Neural cell (in vitro differentiated cells): ENCODE measurements around the gene HSPA4L. TPM values are rescaled to one million over a fixed set of nuclear protein-coding genes. Genes with fewer than 3 reads are reported as not detected.

Experiments used
- H2AFZ ChIP-seq: fragments of 200-600, 300-800 bp; sonication (generic), shearing (Covaris generic); 2 replicates; pipeline ENCODE4 v1.6.0; 2014; ENCODE audit warnings: low read depth, mild to moderate bottlenecking, antibody characterized with exemption, low read length, moderate library complexity
- H3F3A ChIP-seq: fragments of 200-600 bp; shearing (Covaris generic); 2 replicates; pipeline ENCODE4 v1.6.1; 2016; ENCODE audit warnings: mild to moderate bottlenecking, moderate library complexity, mixed read lengths, antibody characterized with exemption, low read length; ENCODE audit not compliant: insufficient read depth, poor library complexity, severe bottlenecking
- H3K27ac ChIP-seq: fragments of 200-600, 300-800 bp; sonication (generic), shearing (Covaris generic); 2 replicates; pipeline ENCODE4 v1.5.1; 2014; ENCODE audit warnings: mild to moderate bottlenecking, low read length, moderate library complexity
- H3K27me3 ChIP-seq: fragments of 300-800, 200-600 bp; sonication (generic), shearing (Covaris generic); 2 replicates; pipeline ENCODE4 v1.6.0; 2014; ENCODE audit warnings: mild to moderate bottlenecking, low read depth, low read length, moderate library complexity; ENCODE audit not compliant: insufficient read depth
- H3K36me3 ChIP-seq: fragments of 300-800, 200-600 bp; sonication (generic), shearing (Covaris generic); 2 replicates; pipeline ENCODE4 v1.5.1; 2014; ENCODE audit warnings: mild to moderate bottlenecking, antibody characterized with exemption, low read length, moderate library complexity; ENCODE audit not compliant: insufficient read depth
- H3K4me2 ChIP-seq: fragments of 300-800, 200-600 bp; sonication (generic), shearing (Covaris generic); 2 replicates; pipeline ENCODE4 v1.6.0; 2014; ENCODE audit warnings: mild to moderate bottlenecking, low read length
- H3K4me3 ChIP-seq: fragments of 300-800, 200-600 bp; sonication (generic), shearing (Covaris generic); 2 replicates; pipeline ENCODE4 v1.5.1; 2014; ENCODE audit warnings: mild to moderate bottlenecking, low read length, moderate library complexity
- H3K79me2 ChIP-seq: fragments of 200-600 bp; shearing (Covaris generic); replicated peaks from 2 replicates; pipeline ENCODE4 v1.6.0; 2014; ENCODE audit warnings: mild to moderate bottlenecking, low read length, moderate library complexity; ENCODE audit not compliant: insufficient read depth
- H3K9ac ChIP-seq: fragments of 300-800, 200-600 bp; sonication (generic), shearing (Covaris generic); 2 replicates; pipeline ENCODE4 v1.6.1; 2016; ENCODE audit warnings: mild to moderate bottlenecking, low read length, mixed read lengths
- H3K9me2 ChIP-seq: fragments of 200-600 bp; shearing (Covaris generic); 2 replicates; pipeline ENCODE4 v1.6.1; 2016; ENCODE audit warnings: mild to moderate bottlenecking, low read length, mixed read lengths; ENCODE audit not compliant: insufficient read depth
- H3K9me3 ChIP-seq: fragments of 200-600, 300-800 bp; sonication (generic), shearing (Covaris generic); 2 replicates; pipeline ENCODE4 v1.6.1; 2016; ENCODE audit warnings: mild to moderate bottlenecking, mixed run types, low read length, moderate library complexity, mixed read lengths
- H4K20me1 ChIP-seq: fragments of 200-600 bp; shearing (Covaris generic); 2 replicates; pipeline ENCODE4 v1.6.1; 2016; ENCODE audit warnings: mild to moderate bottlenecking, mixed run types; ENCODE audit not compliant: insufficient read depth
- EP300 ChIP-seq: fragments of 450-650 bp; conservative IDR thresholded peaks from 2 replicates; pipeline ENCODE4 v1.6.1; 2014; ENCODE audit warnings: antibody characterized with exemption, mild to moderate bottlenecking, moderate library complexity; ENCODE audit not compliant: poor library complexity, severe bottlenecking
- EZH2 ChIP-seq: fragments of 200-600, 300-800 bp; shearing (Covaris generic), sonication (generic); IDR thresholded peaks from 2 replicates; pipeline ENCODE4 v1.6.1; 2014; ENCODE audit warnings: antibody characterized with exemption, low read length, borderline replicate concordance, mild to moderate bottlenecking; ENCODE audit not compliant: insufficient read depth, poor library complexity, severe bottlenecking
- MXI1 ChIP-seq: fragments of 450-650 bp; conservative IDR thresholded peaks from 2 replicates; pipeline ENCODE4 v1.6.1; 2014; ENCODE audit warnings: antibody characterized with exemption, mild to moderate bottlenecking; ENCODE audit not compliant: poor library complexity, severe bottlenecking
- POLR2AphosphoS5 ChIP-seq: IDR thresholded peaks from 2 replicates; pipeline ENCODE4 v1.6.1; 2012
- RAD21 ChIP-seq: fragments of 450-650 bp; conservative IDR thresholded peaks from 2 replicates; pipeline ENCODE4 v1.6.1; 2014; ENCODE audit warnings: antibody characterized with exemption, mild to moderate bottlenecking, moderate library complexity
- SMC3 ChIP-seq: fragments of 450-650 bp; conservative IDR thresholded peaks from 2 replicates; pipeline ENCODE4 v1.6.1; 2014; ENCODE audit warnings: antibody characterized with exemption, mild to moderate bottlenecking, moderate library complexity; ENCODE audit not compliant: poor library complexity
- TAF1 ChIP-seq: IDR thresholded peaks from 2 replicates; pipeline ENCODE4 v1.6.1; 2012; ENCODE audit warnings: low read depth
- polyA plus RNA-seq: library from polyadenylated mRNA; depleted of rRNA; stranded (reverse); fragments of >200 nt; gene quantifications from 2 replicates; pipeline ENCODE4 v1.2.3, GENCODE V29; 2014
- TF ChIP-seq, protein P1 (sequence below): IDR thresholded peaks from 2 replicates; pipeline ENCODE4 v1.6.1; 2012; ENCODE audit warnings: borderline replicate concordance
- TF ChIP-seq, protein P2 (sequence below): fragments of 450-650 bp; IDR thresholded peaks from 2 replicates; pipeline ENCODE4 v1.5.1; 2014; ENCODE audit warnings: antibody characterized with exemption, mild to moderate bottlenecking, moderate library complexity; ENCODE audit not compliant: poor library complexity, severe bottlenecking

The HSPA4L gene
- polyA plus RNA-seq, 1 donor from 2014 or later: 12.5 TPM

DNA sequence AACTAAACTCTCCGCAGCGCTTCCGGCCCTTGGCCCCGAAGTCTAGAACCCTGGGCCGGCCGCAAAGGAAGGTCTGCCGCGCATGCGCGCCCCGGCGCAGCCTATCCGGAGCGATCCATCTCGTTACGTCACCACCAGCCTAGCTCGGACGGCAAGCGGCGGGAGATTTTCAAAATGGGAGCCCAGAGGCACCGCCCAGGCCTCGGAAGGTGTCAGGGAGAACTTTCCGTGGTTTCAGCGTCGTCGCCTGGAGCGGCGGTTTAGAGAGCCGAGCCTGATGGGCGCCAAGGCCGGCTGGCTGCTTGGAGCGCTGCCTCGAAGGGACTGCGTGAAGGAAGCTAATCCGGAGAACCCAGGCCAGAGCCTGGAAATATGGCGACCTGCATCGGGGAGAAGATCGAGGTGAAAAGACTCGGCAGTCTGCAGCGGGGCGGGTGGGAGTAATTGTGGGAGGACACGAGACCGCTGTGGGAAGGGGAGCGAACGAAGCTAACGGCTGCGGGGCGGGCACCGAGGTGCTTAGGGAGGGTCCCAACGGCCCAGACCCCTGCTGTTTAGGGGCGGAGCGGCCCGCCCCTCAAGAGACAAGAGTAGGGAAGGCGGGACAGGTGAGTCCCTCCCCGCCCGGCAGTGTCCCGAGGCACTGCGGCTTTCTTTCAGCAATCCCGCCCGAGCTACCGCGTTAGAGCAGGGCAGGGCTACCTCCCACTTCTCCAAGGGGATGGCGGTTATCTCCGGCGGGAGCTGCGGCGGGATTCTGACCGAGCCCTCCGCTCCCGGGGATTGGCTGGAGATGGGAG lies 98.8 kb downstream of the HSPA4L start, which contains the start of gene PLK4:
Gene PLK4 (plus strand): TSS at position 131 of the 800 bp plus-strand sequence. CDS start 242 bp downstream, at position 373.
- Histone ChIP-seq H3K79me2 (peaks cover 8% of the 10 kb centered on the region), H3K27ac (peak within 1 kb of the TSS; percentile 32), H3K4me2 (peak within 1 kb of the TSS; percentile 82), H3K9ac (peak within 1 kb of the TSS; percentile 55), H3K9me2 (no peaks in the 10 kb centered on the region), H3F3A (no peaks in the 10 kb centered on the region), H3K4me3 (peak within 1 kb of the TSS; percentile 94), H3K9me3 (no peaks in the 10 kb centered on the region), H2AFZ (peak within 1 kb of the TSS; percentile 70), H3K27me3 (no peaks in the 10 kb centered on the region), H3K36me3 (no peaks in the 10 kb centered on the region), H4K20me1 (no peaks in the 10 kb centered on the region)
- TF ChIP-seq SMC3 (no peak), TAF1 (no peak), EP300 (no peak), EZH2 (no peak), MXI1 (peak; percentile 99), RAD21 (no peak), POLR2AphosphoS5 (peak; percentile 61)
- TF ChIP-seq, protein P1, sequence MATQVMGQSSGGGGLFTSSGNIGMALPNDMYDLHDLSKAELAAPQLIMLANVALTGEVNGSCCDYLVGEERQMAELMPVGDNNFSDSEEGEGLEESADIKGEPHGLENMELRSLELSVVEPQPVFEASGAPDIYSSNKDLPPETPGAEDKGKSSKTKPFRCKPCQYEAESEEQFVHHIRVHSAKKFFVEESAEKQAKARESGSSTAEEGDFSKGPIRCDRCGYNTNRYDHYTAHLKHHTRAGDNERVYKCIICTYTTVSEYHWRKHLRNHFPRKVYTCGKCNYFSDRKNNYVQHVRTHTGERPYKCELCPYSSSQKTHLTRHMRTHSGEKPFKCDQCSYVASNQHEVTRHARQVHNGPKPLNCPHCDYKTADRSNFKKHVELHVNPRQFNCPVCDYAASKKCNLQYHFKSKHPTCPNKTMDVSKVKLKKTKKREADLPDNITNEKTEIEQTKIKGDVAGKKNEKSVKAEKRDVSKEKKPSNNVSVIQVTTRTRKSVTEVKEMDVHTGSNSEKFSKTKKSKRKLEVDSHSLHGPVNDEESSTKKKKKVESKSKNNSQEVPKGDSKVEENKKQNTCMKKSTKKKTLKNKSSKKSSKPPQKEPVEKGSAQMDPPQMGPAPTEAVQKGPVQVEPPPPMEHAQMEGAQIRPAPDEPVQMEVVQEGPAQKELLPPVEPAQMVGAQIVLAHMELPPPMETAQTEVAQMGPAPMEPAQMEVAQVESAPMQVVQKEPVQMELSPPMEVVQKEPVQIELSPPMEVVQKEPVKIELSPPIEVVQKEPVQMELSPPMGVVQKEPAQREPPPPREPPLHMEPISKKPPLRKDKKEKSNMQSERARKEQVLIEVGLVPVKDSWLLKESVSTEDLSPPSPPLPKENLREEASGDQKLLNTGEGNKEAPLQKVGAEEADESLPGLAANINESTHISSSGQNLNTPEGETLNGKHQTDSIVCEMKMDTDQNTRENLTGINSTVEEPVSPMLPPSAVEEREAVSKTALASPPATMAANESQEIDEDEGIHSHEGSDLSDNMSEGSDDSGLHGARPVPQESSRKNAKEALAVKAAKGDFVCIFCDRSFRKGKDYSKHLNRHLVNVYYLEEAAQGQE: no peak
- TF ChIP-seq, protein P2, sequence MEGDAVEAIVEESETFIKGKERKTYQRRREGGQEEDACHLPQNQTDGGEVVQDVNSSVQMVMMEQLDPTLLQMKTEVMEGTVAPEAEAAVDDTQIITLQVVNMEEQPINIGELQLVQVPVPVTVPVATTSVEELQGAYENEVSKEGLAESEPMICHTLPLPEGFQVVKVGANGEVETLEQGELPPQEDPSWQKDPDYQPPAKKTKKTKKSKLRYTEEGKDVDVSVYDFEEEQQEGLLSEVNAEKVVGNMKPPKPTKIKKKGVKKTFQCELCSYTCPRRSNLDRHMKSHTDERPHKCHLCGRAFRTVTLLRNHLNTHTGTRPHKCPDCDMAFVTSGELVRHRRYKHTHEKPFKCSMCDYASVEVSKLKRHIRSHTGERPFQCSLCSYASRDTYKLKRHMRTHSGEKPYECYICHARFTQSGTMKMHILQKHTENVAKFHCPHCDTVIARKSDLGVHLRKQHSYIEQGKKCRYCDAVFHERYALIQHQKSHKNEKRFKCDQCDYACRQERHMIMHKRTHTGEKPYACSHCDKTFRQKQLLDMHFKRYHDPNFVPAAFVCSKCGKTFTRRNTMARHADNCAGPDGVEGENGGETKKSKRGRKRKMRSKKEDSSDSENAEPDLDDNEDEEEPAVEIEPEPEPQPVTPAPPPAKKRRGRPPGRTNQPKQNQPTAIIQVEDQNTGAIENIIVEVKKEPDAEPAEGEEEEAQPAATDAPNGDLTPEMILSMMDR: no peak

DNA sequence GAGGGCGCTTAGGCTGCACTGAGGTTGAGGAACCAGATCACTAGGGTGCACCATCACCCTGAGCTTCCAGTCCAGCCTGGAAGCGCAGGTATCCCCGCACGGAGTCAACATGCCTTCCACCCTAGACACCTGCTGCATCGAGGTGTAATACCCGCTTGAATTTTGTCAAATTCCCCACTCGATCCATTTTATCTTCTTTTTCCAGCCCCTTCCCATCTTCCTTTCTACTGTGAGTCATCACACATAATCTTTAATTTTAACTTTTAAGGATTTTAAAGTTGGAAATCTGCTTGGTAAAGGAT lies 99.4 kb downstream of the HSPA4L start:
- TF ChIP-seq EZH2 (no peak), POLR2AphosphoS5 (no peak), MXI1 (no peak), SMC3 (no peak), EP300 (no peak)
- TF ChIP-seq, protein P2: no peak
- TF ChIP-seq, protein P1: no peak
- H3K4me3 ChIP-seq: peak overlapping the region; percentile 94
- H3K9me3 ChIP-seq: no peaks in the 10 kb centered on the region
- H3F3A ChIP-seq: no peaks in the 10 kb centered on the region
- H3K79me2 ChIP-seq: peaks cover 8% of the 10 kb centered on the region
- H4K20me1 ChIP-seq: no peaks in the 10 kb centered on the region
- H3K9me2 ChIP-seq: no peaks in the 10 kb centered on the region
- H3K9ac ChIP-seq: peak overlapping the region; percentile 55
- peak overlapping the region; percentile 50 for H3K4me2 ChIP-seq
- H3K27me3 ChIP-seq: no peaks in the 10 kb centered on the region
- no peaks in the 10 kb centered on the region for H3K36me3 ChIP-seq
- H2AFZ ChIP-seq: peak overlapping the region; percentile 62
- H3K27ac ChIP-seq: no peak overlapping the region
